ENCODE data around the gene RAD51B. TPM values are rescaled to one million over a fixed set of nuclear protein-coding genes. Genes with fewer than 3 reads are reported as not detected.

RAD51B gene
- total and polyA plus RNA-seq, 4 donors = 2.5 to 95.0 (median 9.6) TPM

DNA sequence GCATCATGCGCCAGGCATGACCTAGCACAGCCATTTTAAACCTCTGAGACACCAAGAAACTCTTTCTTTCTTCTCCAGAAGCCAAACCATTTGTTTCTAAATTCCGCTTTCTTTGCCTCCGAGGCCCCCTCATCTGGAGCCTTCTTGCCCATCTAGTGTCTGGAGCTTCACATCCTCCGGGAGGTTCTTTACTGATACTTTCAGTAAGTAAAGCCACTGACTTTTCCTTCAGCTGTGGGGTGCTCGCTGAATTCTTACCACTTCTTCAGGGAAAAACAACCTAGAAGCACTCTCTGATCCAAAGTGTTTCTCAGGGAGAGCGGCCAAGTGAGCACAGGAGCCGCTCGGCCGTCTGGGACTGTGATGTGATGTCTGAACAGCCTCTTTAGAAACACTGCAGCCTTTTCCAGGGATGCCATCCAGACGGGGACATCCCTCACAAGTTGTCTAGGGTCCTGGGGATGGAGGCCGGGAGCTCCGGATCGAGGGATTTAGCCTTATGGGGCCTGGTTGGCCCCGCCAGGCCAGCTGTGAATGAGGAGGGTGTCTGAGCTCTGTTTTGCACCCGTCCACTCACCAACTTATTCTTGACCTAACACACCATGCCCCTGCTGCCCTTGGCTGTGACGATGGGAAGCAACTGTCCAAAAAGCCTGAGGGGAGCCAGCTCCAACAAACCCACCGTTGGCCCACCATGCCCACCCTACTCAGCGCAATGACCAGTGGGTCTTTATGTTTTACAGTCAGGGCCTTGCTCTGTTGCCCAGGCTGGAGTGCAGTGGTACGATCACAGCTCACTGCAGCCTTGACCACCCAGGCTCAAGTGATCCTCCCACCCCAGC lies 812.7 kb downstream of the RAD51B start:
- H3K27ac ChIP-seq (ENCODE audit: low read depth in 1 of 2, low read length in 1 of 2) = peak overlapping the region in 1 of 2 donors; percentile 37
- no peaks in the 10 kb centered on the region for H3K36me3 ChIP-seq (ENCODE audit: control insufficient read depth in 4 of 4, insufficient read depth in 4 of 4, low read length in 4 of 4)
- no peak overlapping the region for H3K4me3 ChIP-seq
- DNase-seq = peak; percentile 26 to 72 (median 55)
- no peaks in the 10 kb centered on the region for H3K9me3 ChIP-seq (ENCODE audit: control insufficient read depth in 4 of 4, insufficient read depth in 3 of 4, low read length in 3 of 4)
- TF ChIP-seq, protein P1, sequence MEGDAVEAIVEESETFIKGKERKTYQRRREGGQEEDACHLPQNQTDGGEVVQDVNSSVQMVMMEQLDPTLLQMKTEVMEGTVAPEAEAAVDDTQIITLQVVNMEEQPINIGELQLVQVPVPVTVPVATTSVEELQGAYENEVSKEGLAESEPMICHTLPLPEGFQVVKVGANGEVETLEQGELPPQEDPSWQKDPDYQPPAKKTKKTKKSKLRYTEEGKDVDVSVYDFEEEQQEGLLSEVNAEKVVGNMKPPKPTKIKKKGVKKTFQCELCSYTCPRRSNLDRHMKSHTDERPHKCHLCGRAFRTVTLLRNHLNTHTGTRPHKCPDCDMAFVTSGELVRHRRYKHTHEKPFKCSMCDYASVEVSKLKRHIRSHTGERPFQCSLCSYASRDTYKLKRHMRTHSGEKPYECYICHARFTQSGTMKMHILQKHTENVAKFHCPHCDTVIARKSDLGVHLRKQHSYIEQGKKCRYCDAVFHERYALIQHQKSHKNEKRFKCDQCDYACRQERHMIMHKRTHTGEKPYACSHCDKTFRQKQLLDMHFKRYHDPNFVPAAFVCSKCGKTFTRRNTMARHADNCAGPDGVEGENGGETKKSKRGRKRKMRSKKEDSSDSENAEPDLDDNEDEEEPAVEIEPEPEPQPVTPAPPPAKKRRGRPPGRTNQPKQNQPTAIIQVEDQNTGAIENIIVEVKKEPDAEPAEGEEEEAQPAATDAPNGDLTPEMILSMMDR (IDR thresholded peaks at IDR 0.05; ENCODE audit: control extremely low read depth, extremely low read depth) = no peak
- 84 to 88% methylated on average over 19 of the region's 19 CpGs for WGBS, 2 donors
- H3K4me1 ChIP-seq (ENCODE audit: control insufficient read depth in 5 of 5, insufficient read depth in 5 of 5, low read length in 5 of 5) = peaks cover 3 to 79% (median 38%) of the 10 kb centered on the region in 5 donors
- no peaks in the 10 kb centered on the region for H3K27me3 ChIP-seq (ENCODE audit: control insufficient read depth in 3 of 3, insufficient read depth in 3 of 3, low read length in 2 of 3)
- peak overlapping the region in 1 of 2 donors; percentile 9 for H3K9ac ChIP-seq (ENCODE audit: insufficient read depth in 1 of 2, low read length in 2 of 2)
- ATAC-seq (ENCODE audit: insufficient read depth, low FRiP score) = no peak

DNA sequence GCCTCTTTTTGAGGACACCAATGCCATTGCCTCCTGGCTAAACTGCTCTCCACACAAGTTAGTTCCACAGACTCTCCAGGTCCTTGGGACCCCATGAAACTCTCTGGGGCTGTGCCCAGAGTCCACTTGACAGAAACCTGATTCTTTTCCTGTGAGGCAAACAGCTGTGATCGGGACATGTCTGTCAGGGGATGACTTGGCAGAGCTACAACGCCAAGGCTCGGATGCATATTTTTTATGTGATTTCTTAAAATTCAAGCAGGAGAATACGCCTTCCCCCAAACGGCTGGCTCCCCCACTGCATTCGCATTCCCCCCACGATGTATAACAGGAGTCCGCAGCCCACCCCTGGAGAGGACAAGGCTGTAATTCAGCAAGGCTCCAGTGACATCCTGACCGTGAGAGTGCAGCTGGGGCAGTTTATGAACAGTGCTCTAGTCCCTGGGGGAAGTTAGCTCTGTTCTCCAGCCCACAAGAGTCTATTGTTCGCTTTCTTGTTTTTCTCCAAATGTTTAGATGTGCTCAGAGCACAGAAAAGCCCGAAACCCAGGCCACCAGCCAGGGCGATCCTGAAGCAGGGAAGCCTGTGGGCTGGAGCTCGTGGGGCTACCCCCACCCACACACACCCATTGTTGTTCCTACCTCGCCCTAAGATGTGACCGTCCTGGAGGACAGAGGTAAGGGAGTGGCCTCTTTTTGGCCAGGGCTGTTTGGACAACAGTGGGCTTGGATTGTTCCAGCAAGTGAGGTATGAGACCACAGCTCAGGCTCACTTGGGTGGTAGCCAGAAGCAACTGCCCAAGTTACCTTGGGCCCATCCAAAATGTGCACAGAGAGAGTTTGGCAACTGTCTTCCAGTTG lies 813.8 kb downstream of the RAD51B start:
- Histone ChIP-seq H3K27me3 (ENCODE audit: control insufficient read depth in 3 of 3, insufficient read depth in 3 of 3, low read length in 2 of 3) (no peaks in the 10 kb centered on the region), H3K27ac (ENCODE audit: low read depth in 1 of 2, low read length in 1 of 2) (peak overlapping the region; percentile 3 to 17), H3K9me3 (ENCODE audit: control insufficient read depth in 4 of 4, insufficient read depth in 3 of 4, low read length in 3 of 4) (no peaks in the 10 kb centered on the region), H3K36me3 (ENCODE audit: control insufficient read depth in 4 of 4, insufficient read depth in 4 of 4, low read length in 4 of 4) (no peaks in the 10 kb centered on the region), H3K9ac (ENCODE audit: insufficient read depth in 1 of 2, low read length in 2 of 2) (peak overlapping the region in 1 of 2 donors; percentile 82), H3K4me3 (no peak overlapping the region), H3K4me1 (ENCODE audit: control insufficient read depth in 5 of 5, insufficient read depth in 5 of 5, low read length in 5 of 5) (peaks cover 4 to 79% (median 44%) of the 10 kb centered on the region in 5 donors)
- ATAC-seq (ENCODE audit: insufficient read depth, low FRiP score) = no peak
- 35 to 39% methylated on average over 15 of the region's 15 CpGs for WGBS, 2 donors
- DNase-seq = peak; percentile 82 to 91 (median 88)
- TF ChIP-seq, protein P1 (IDR thresholded peaks at IDR 0.05; ENCODE audit: control extremely low read depth, extremely low read depth) = no peak

DNA sequence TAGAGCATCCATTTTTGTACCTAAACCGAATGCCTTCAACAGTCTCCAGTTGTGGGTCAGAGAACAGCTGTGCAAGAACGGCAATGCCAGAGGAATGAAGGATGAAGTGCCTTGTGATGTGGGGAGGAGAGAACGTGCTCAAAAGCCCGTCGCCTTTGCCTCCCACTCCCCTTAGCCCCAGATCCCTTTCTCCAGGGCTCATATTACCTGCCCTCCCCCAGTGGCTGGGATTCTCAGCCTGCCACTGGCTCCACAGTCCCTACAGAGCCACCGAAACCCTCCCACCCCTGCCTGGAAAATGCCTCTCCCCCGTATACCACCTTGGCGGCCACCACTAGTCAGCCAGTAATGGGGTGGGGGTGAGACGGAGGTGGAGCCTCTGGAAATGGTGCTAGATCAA lies 814.8 kb downstream of the RAD51B start:
- Histone ChIP-seq H3K4me3 (no peak overlapping the region), H3K4me1 (ENCODE audit: control insufficient read depth in 5 of 5, insufficient read depth in 5 of 5, low read length in 5 of 5) (peaks cover 4 to 80% (median 54%) of the 10 kb centered on the region in 5 donors), H3K27ac (ENCODE audit: low read depth in 1 of 2, low read length in 1 of 2) (peak overlapping the region in 1 of 2 donors; percentile 58), H3K27me3 (ENCODE audit: control insufficient read depth in 3 of 3, insufficient read depth in 3 of 3, low read length in 2 of 3) (no peaks in the 10 kb centered on the region), H3K9ac (ENCODE audit: insufficient read depth in 1 of 2, low read length in 2 of 2) (peak overlapping the region in 1 of 2 donors; percentile 82), H3K9me3 (ENCODE audit: control insufficient read depth in 4 of 4, insufficient read depth in 3 of 4, low read length in 3 of 4) (no peaks in the 10 kb centered on the region), H3K36me3 (ENCODE audit: control insufficient read depth in 4 of 4, insufficient read depth in 4 of 4, low read length in 4 of 4) (no peaks in the 10 kb centered on the region)
- TF ChIP-seq, protein P1 (IDR thresholded peaks at IDR 0.05; ENCODE audit: control extremely low read depth, extremely low read depth) = no peak
- WGBS, 2 donors = 78 to 86% methylated on average over 9 of the region's 9 CpGs
- DNase-seq (peak; percentile 82 to 91 (median 87)), ATAC-seq (ENCODE audit: insufficient read depth, low FRiP score) (no peak)
